Measurements from ENCODE around the gene ZYX.
A peak's percentile ranks its signal among the peaks of the same experiment; 100 is the strongest.

DNA sequence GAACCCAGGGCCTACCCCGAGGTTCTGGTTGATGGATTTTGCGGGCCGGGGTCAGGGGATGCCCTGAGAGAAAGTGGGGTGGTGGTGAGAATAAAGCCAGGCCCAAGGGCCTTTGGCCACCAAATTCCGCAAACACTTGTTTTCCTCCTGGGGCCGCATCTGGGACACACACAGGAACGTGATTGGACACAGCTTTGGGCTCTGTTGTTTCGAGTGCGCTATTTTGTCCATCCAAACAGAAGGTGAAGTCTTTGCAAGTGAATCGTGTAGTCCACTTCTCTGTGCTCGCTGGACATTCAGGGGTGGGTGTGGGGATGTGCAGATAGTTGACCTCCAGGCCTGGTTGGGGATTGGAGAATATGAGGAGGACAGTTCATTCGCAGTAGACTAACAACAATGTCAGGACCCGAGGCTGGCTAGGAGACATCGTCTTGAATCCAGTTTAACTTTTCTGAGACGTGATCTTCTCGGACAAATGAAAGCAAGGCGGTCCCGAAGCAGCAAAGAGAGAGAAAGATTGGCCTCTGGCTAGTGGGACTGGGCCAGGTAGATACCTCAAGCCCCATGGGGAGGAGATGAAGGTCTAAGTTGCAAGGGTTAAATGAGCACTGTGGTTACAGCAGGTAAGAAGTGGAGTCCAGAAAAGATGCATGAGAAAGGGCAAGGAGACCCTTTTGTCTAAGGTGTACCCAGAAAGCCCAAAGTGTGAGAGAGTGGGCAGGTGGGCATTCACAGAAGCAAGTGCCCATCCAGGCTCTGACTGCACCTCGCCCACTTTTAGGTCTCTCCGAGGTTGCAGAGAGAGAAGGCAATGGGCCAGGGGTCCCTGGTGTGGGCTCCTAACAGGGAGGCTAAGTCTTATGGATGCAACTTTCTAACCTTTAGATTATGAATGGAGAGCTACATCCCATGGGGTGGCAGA lies 17.9 kb upstream of the ZYX start:
- TF ChIP-seq, protein P1, sequence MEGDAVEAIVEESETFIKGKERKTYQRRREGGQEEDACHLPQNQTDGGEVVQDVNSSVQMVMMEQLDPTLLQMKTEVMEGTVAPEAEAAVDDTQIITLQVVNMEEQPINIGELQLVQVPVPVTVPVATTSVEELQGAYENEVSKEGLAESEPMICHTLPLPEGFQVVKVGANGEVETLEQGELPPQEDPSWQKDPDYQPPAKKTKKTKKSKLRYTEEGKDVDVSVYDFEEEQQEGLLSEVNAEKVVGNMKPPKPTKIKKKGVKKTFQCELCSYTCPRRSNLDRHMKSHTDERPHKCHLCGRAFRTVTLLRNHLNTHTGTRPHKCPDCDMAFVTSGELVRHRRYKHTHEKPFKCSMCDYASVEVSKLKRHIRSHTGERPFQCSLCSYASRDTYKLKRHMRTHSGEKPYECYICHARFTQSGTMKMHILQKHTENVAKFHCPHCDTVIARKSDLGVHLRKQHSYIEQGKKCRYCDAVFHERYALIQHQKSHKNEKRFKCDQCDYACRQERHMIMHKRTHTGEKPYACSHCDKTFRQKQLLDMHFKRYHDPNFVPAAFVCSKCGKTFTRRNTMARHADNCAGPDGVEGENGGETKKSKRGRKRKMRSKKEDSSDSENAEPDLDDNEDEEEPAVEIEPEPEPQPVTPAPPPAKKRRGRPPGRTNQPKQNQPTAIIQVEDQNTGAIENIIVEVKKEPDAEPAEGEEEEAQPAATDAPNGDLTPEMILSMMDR (IDR thresholded peaks at IDR 0.05; ENCODE audit: poor library complexity) = no peak
- TF ChIP-seq EZH2phosphoT487 (IDR thresholded peaks at IDR 0.05; ENCODE audit: low read depth, severe bottlenecking, unreplicated experiment) (peak; percentile 59), EZH2 (IDR thresholded peaks at IDR 0.05; ENCODE audit: borderline replicate concordance) (peak; percentile 40)
